OCI-LY3 (cell line): ENCODE results near the gene TMEM14B.

Source experiments
- CTCF ChIP-seq: fragments of 200-600, 300-600 bp; sonication (generic); IDR thresholded peaks from 2 replicates; pipeline ENCODE4 v1.5.1; 2014; ENCODE audit warnings: antibody characterized with exemption, low read length, low read depth
- EZH2phosphoT487 ChIP-seq: fragments of 200-600 bp; shearing (Covaris generic); IDR thresholded peaks from 2 replicates; pipeline ENCODE4 v1.6.1; 2018; ENCODE audit warnings: antibody characterized with exemption, mixed run types, low read depth

- TF ChIP-seq CTCF (no peak), EZH2phosphoT487 (no peak)
These were observed 10.9 kb upstream of the TMEM14B start for GRCh38 chr6:10736731-10737130.
